Right lobe of liver (tissue), 6 donors: Measurements from ENCODE around the gene MAK. TPM values are rescaled to one million over a fixed set of nuclear protein-coding genes. Genes with fewer than 3 reads are reported as not detected.

Experiments used
- ATAC-seq, 4 donors: fragments of 200-7000 bp; cut with Tn5 transposase; one replicate each; pipeline ENCODE4 v1.9.1; 2020; ENCODE audit warnings: mild to moderate bottlenecking in 4 of 4, moderate library complexity in 4 of 4
- DNase-seq, 3 donors: peaks; one replicate each; pipeline ENCODE4 v3.0.0-alpha.2; 2020
- H3K27ac ChIP-seq, 3 donors: fragments of 200-600 bp; one replicate each; pipeline ENCODE4 v1.8.0; 2022
- H3K27me3 ChIP-seq, 2 donors: fragments of 200-600 bp; one replicate each; pipeline ENCODE4 v1.8.0; 2022
- H3K36me3 ChIP-seq, 4 donors: fragments of 200-600 bp; sonication (generic) in 1 of 4; one replicate each; pipeline versions ENCODE4 v1.5.1 to v1.8.0; 2017 to 2022; ENCODE audit warnings: control low read depth in 1 of 4
- H3K4me1 ChIP-seq, 4 donors: fragments of 200-600 bp; sonication (generic) in 1 of 4; one replicate each; pipeline versions ENCODE4 v1.5.1 to v1.8.0; 2017 to 2022; ENCODE audit warnings: control low read depth in 1 of 4
- H3K4me3 ChIP-seq, 3 donors: fragments of 200-600 bp; one replicate each; pipeline ENCODE4 v1.8.0; 2022
- H3K9me3 ChIP-seq, 4 donors: fragments of 200-600 bp; sonication (generic) in 1 of 4; one replicate each; pipeline versions ENCODE4 v1.5.1 to v1.8.0; 2017 to 2022; ENCODE audit warnings: control low read depth in 1 of 4
- CTCF ChIP-seq, 4 donors: fragments of 200-600 bp in 3 of 4; fragments of 450-650 bp in 1 of 4; IDR thresholded peaks; one replicate each; pipeline versions ENCODE4 v1.5.1 to v1.8.0; 2016 to 2022; ENCODE audit warnings: antibody characterized with exemption in 4 of 4, mild to moderate bottlenecking in 2 of 4
- POLR2A ChIP-seq: fragments of 450-650 bp; IDR thresholded peaks from one replicate; pipeline ENCODE4 v1.6.1; 2017; ENCODE audit warnings: antibody characterized with exemption, mild to moderate bottlenecking
- WGBS: methylation state at CpG from one replicate; pipeline ENCODE4 v1.1.6; 2018; ENCODE audit warnings: low coverage, low lambda C conversion rate; ENCODE audit not compliant: insufficient coverage; ENCODE audit errors: missing lambda C conversion rate; 5-methylcytosine and 5-hydroxymethylcytosine counted together
- intact Hi-C, 2 donors: fragments of 100-400 bp; cut with DNase I; formaldehyde crosslinking; loops; one replicate each; pipeline versions ENCODE4 v1.11.2 to v1.14.1; 2022
- total RNA-seq, 6 experiments: library from RNA; depleted of rRNA in 2 of 6; stranded (reverse); fragments of >200 nt in 2 of 6; fragmentation: NEBNext Ultra II Directional in 3 of 6; extraction: Animal tissue kit (Norgen Biotek cat#: 25700) in 3 of 6; gene quantifications; one replicate each; pipeline versions ENCODE4 v1.1.0 to v1.2.4, GENCODE V29; 2016 to 2023
- donor health status: DM: no; HTN: yes; CAD: no.
- donor health status: DM: no; HTN: no; CAD: no.
- donor health status: DM: no; HTN: no; CAD: no.
- donor health status: DM: no; HTN: yes; CAD: no.
- donor health status: DM: no; HTN: yes; CAD: no.

MAK gene
- total RNA-seq, 6 experiments from 2014 or later = 0.12 to 0.18 (median 0.15) TPM; not detected in 3

GRCh38 chr6:10778230-10778629, 60.1 kb downstream of the MAK start:
- intact Hi-C loops = no loop called here
- DNase-seq (no peak), ATAC-seq (no peak)
- no peaks in the 10 kb centered on the region for H3K27me3 ChIP-seq
- WGBS = 100% methylated on average over 1 of the region's 3 CpGs
- H3K9me3 ChIP-seq = no peaks in the 10 kb centered on the region
- H3K4me3 ChIP-seq = no peak overlapping the region
- no peaks in the 10 kb centered on the region for H3K4me1 ChIP-seq
- H3K36me3 ChIP-seq = peaks cover 0 to 2% (median 0%) of the 10 kb centered on the region in 4 donors
- H3K27ac ChIP-seq = no peak overlapping the region
- TF ChIP-seq POLR2A (no peak), CTCF (IDR thresholded peaks at IDR 0.05) (no peak)

GRCh38 chr6:10771371-10771894, 66.9 kb downstream of the MAK start:
- Histone ChIP-seq H3K9me3 (no peaks in the 10 kb centered on the region), H3K4me1 (no peaks in the 10 kb centered on the region), H3K4me3 (no peak overlapping the region), H3K36me3 (peaks cover 0 to 4% (median 0%) of the 10 kb centered on the region in 4 donors), H3K27me3 (no peaks in the 10 kb centered on the region), H3K27ac (no peak overlapping the region)
- DNase-seq = no peak
- intact Hi-C loops = no loop called here
- peak in 1 of 4 donors; percentile 43 for ATAC-seq
- TF ChIP-seq POLR2A (no peak), CTCF (IDR thresholded peaks at IDR 0.05) (no peak)
- 57% methylated on average over 5 of the region's 12 CpGs for WGBS

GRCh38 chr6:10769419-10769818, 68.9 kb downstream of the MAK start:
- Histone ChIP-seq H3K27me3 (no peaks in the 10 kb centered on the region), H3K27ac (no peak overlapping the region), H3K4me1 (no peaks in the 10 kb centered on the region), H3K4me3 (no peak overlapping the region), H3K36me3 (peaks cover 0 to 4% (median 0%) of the 10 kb centered on the region in 4 donors), H3K9me3 (no peaks in the 10 kb centered on the region)
- DNase-seq (no peak), ATAC-seq (no peak)
- TF ChIP-seq POLR2A (no peak), CTCF (IDR thresholded peaks at IDR 0.05) (no peak)
- WGBS = 76% methylated on average over 3 of the region's 3 CpGs
- intact Hi-C loops = no loop called here

- Histone ChIP-seq H3K36me3 (no peaks in the 10 kb centered on the region), H3K27me3 (no peaks in the 10 kb centered on the region), H3K27ac (no peak overlapping the region), H3K4me3 (no peak overlapping the region), H3K9me3 (no peaks in the 10 kb centered on the region), H3K4me1 (no peaks in the 10 kb centered on the region)
- ATAC-seq (no peak), DNase-seq (no peak)
- intact Hi-C loops = no loop called here
- 85% methylated on average over 2 of the region's 2 CpGs for WGBS
- TF ChIP-seq CTCF (IDR thresholded peaks at IDR 0.05) (no peak), POLR2A (no peak)
Measured at GRCh38 chr6:10763006-10763405, 75.3 kb downstream of the MAK start.
